BJ (cell line): ENCODE measurements around the gene ERI3. TPM values are rescaled to one million over a fixed set of nuclear protein-coding genes. Genes with fewer than 3 reads are reported as not detected.

ENCODE experiments used
- CTCF ChIA-PET: fragments of 350-600 bp; formaldehyde crosslinking; extraction: SDS; loops from one replicate; lab custom pipeline; 2021; ENCODE audit warnings: antibody characterized with exemption, inconsistent platforms; lab: Yijun Ruan, JAX
- POLR2A ChIA-PET: fragments of 300-600 bp; sonication (Branson Sonifier 250); formaldehyde crosslinking; extraction: SDS; loops from one replicate; lab custom pipeline; 2021; ENCODE audit warnings: antibody characterized with exemption; lab: Charles Lee
- DNase-seq: peaks from one replicate; pipeline ENCODE4 v3.0.0-alpha.2; 2011; ENCODE audit warnings: low read depth
- H3K27me3 ChIP-seq: 2 replicates; pipeline ENCODE4 v1.6.0; 2011; ENCODE audit warnings: low read length; ENCODE audit not compliant: control insufficient read depth, insufficient read depth
- H3K36me3 ChIP-seq: 2 replicates; pipeline ENCODE4 v1.5.1; 2011; ENCODE audit warnings: low read length; ENCODE audit not compliant: control insufficient read depth, insufficient read depth
- H3K4me3 ChIP-seq: 2 replicates; pipeline ENCODE4 v1.5.1; 2011; ENCODE audit warnings: low read depth, mild to moderate bottlenecking, control low read depth, low read length
- CTCF ChIP-seq: IDR thresholded peaks from 2 replicates; pipeline ENCODE4 v1.5.1; 2011; ENCODE audit warnings: low read depth, mild to moderate bottlenecking, control low read depth, inconsistent platforms, low read length, moderate library complexity; ENCODE audit not compliant: insufficient read depth
- polyA plus RNA-seq: library from polyadenylated mRNA; depleted of rRNA; stranded (reverse); fragments of >200 nt; gene quantifications from 2 replicates; pipeline ENCODE4 v1.2.3, GENCODE V29; 2011

The ERI3 gene
- polyA plus RNA-seq, 1 experiment: 75.4 TPM

GRCh38 chr1:44302541-44302940, 52.5 kb downstream of the ERI3 start:
- Histone ChIP-seq H3K4me3 (no peak overlapping the region), H3K27me3 (no peaks in the 10 kb centered on the region), H3K36me3 (peaks cover 25% of the 10 kb centered on the region)
- no peak for TF ChIP-seq CTCF
- POLR2A ChIA-PET: no interaction called here
- DNase-seq: no peak
- CTCF ChIA-PET: interaction anchor here (1.9 kb wide), 1 partner anchor 9 kb away, joined by 8 read pairs; no protein-coding TSS in a partner anchor

- TF ChIP-seq CTCF: no peak
- Histone ChIP-seq H3K36me3 (peaks cover 21% of the 10 kb centered on the region), H3K4me3 (no peak overlapping the region), H3K27me3 (no peaks in the 10 kb centered on the region)
- DNase-seq: no peak
- POLR2A ChIA-PET: no interaction called here
- CTCF ChIA-PET: interaction anchor here (1.9 to 9.1 kb wide), 2 partner anchors 11 to 82 kb away, joined by 8 to 85 read pairs; no protein-coding TSS in a partner anchor
These were observed 53.6 kb downstream of the ERI3 start for GRCh38 chr1:44301442-44301841.

GRCh38 chr1:44300852-44301251, 54.2 kb downstream of the ERI3 start:
- DNase-seq: no peak
- CTCF ChIA-PET: interaction anchor here (0.6 to 9.1 kb wide), 3 partner anchors 11 to 82 kb away, joined by 3 to 85 read pairs (median 8); no protein-coding TSS in a partner anchor
- POLR2A ChIA-PET: no interaction called here
- H3K4me3 ChIP-seq: no peak overlapping the region
- H3K27me3 ChIP-seq: no peaks in the 10 kb centered on the region
- no peak for TF ChIP-seq CTCF
- H3K36me3 ChIP-seq: peaks cover 18% of the 10 kb centered on the region

GRCh38 chr1:44297695-44298400, 57.2 kb downstream of the ERI3 start:
- H3K36me3 ChIP-seq: peaks cover 11% of the 10 kb centered on the region
- no peaks in the 10 kb centered on the region for H3K27me3 ChIP-seq
- TF ChIP-seq CTCF: no peak
- no peak for DNase-seq
- POLR2A ChIA-PET: no interaction called here
- no peak overlapping the region for H3K4me3 ChIP-seq
- CTCF ChIA-PET: interaction anchor here (9.1 kb wide), 1 partner anchor 79 kb away, joined by 85 read pairs; no protein-coding TSS in a partner anchor

- POLR2A ChIA-PET: no interaction called here
- Histone ChIP-seq H3K4me3 (no peak overlapping the region), H3K36me3 (peaks cover 14% of the 10 kb centered on the region), H3K27me3 (no peaks in the 10 kb centered on the region)
- no peak for TF ChIP-seq CTCF
- no peak for DNase-seq
- CTCF ChIA-PET: interaction anchor here (1.1 to 9.1 kb wide), 3 partner anchors 15 to 78 kb away, joined by 3 to 85 read pairs (median 8); no protein-coding TSS in a partner anchor
These were observed 58.3 kb downstream of the ERI3 start for GRCh38 chr1:44296806-44297205.
